ENCODE results near the gene PGAM1. TPM values are rescaled to one million over a fixed set of nuclear protein-coding genes. Genes with fewer than 3 reads are reported as not detected.
"Not testable (repeated sequence)": the region's sequence is repeated elsewhere in the genome, so short reads cannot be mapped to it uniquely, and the experiment has no call there.

Gene PGAM1
- total and polyA plus RNA-seq, 12 donors = 55.4 to 627 (median 397) TPM

DNA sequence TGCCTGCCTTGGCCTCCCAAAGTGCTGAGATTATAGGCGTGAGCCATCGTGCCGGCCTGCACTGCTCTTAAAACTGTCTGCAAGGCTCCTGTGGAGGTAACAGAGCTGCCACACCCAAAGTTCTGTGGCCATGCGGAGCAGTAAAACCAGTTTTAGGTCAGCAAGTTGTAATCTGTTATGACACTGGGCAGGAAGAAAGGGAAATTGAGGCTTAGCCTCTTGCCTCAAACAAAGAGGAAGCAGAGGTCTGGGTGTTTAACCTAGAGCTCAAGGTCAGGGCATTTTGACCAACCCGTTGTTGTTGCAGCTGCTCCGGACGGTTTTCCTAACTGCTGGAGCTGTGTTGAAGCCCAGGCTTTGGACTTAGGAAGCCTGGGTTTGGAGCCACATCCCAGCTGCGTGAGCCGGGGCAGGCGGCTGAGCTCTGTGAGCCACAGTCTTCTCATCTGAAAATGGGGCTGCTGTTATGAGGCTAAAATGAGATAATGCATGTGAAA is 17.4 kb upstream of the PGAM1 start:
- intact Hi-C loops (cut with DNase I) = no loop called here

DNA sequence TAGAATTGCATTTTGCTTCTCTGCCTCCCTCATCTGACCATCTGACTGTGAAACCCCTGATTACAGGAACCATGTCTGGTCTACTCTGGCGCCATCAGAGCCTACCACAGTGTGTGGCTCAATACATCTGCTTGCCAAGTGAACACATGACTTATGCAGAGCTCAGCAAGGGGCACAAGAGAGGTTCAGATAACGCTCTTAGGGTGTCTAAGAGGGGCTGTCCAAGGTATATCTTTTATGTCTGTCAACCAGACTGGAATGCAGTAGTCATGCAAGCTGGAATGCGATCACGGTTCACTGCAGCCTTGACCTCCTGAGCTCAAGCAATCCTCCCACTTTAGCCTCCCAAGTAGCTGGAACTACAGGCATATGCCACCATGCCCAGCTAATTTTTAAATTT is 14.6 kb upstream of the PGAM1 start:
- H3K27me3 ChIP-seq = no peaks in the 10 kb centered on the region
- 32 to 57% (median 45%) methylated on average over 4 of the region's 4 CpGs for WGBS, 4 donors
- TF ChIP-seq POLR2A (IDR thresholded peaks at IDR 0.05) = no peak

More for the DNA sequence above, 17.4 kb upstream of the PGAM1 start:
- Histone ChIP-seq H3K4me1 (replicated peaks in 1 of 2) (peaks cover 0 to 15% of the 10 kb centered on the region in 2 donors), H3K9me3 (replicated peaks in 1 of 3) (no peaks in the 10 kb centered on the region), H3K27ac (no peak overlapping the region), H3K4me3 (no peak overlapping the region), H3K27me3 (no peaks in the 10 kb centered on the region), H3K36me3 (replicated peaks in 1 of 2) (no peaks in the 10 kb centered on the region)
- DNase-seq = no peak
- TF ChIP-seq POLR2A (IDR thresholded peaks at IDR 0.05) (no peak), CTCF (IDR thresholded peaks at IDR 0.05) (no peak)
- WGBS, 4 donors = 55 to 63% (median 59%) methylated on average over 10 of the region's 10 CpGs

GRCh38 chr10:97412891-97413304 is 13.1 kb upstream of the PGAM1 start:
- DNase-seq = no peak
- TF ChIP-seq POLR2A (IDR thresholded peaks at IDR 0.05) (no peak), CTCF (IDR thresholded peaks at IDR 0.05) (no peak)
- no peaks in the 10 kb centered on the region for H3K9me3 ChIP-seq (replicated peaks in 1 of 3)
- no peak overlapping the region for H3K4me3 ChIP-seq
- peaks cover under 1 to 5% of the 10 kb centered on the region in 2 donors for H3K4me1 ChIP-seq (replicated peaks in 1 of 2)
- intact Hi-C loops (cut with DNase I) = no loop called here
- 80 to 90% (median 86%) methylated on average over 10 of the region's 10 CpGs for WGBS, 4 donors
- no peaks in the 10 kb centered on the region for H3K27me3 ChIP-seq
- no peaks in the 10 kb centered on the region for H3K36me3 ChIP-seq (replicated peaks in 1 of 2)
- no peak overlapping the region for H3K27ac ChIP-seq

More for the DNA sequence above, 14.6 kb upstream of the PGAM1 start:
- Histone ChIP-seq H3K4me1 (replicated peaks in 1 of 2) (peaks cover 0 to 15% of the 10 kb centered on the region in 2 donors), H3K36me3 (replicated peaks in 1 of 2) (no peaks in the 10 kb centered on the region), H3K4me3 (no peak overlapping the region), H3K27ac (no peak overlapping the region), H3K9me3 (replicated peaks in 1 of 3) (no peaks in the 10 kb centered on the region)
- intact Hi-C loops (cut with DNase I) = no loop called here
- DNase-seq = no peak

GRCh38 chr10:97416565-97416964 is 9.4 kb upstream of the PGAM1 start:
- intact Hi-C loops (cut with DNase I) = no loop called here
- no peak for DNase-seq
- no peak for TF ChIP-seq CTCF (IDR thresholded peaks at IDR 0.05)
- no peak for TF ChIP-seq POLR2A (IDR thresholded peaks at IDR 0.05)
- Histone ChIP-seq H3K27me3 (no peaks in the 10 kb centered on the region), H3K27ac (no peak overlapping the region), H3K9me3 (replicated peaks in 1 of 3) (no peaks in the 10 kb centered on the region), H3K4me1 (replicated peaks in 1 of 2) (peaks cover 14 to 15% of the 10 kb centered on the region in 2 donors), H3K36me3 (replicated peaks in 1 of 2) (no peaks in the 10 kb centered on the region), H3K4me3 (no peak overlapping the region)
- 71 to 81% (median 80%) methylated on average over 6 of the region's 6 CpGs for WGBS, 4 donors

DNA sequence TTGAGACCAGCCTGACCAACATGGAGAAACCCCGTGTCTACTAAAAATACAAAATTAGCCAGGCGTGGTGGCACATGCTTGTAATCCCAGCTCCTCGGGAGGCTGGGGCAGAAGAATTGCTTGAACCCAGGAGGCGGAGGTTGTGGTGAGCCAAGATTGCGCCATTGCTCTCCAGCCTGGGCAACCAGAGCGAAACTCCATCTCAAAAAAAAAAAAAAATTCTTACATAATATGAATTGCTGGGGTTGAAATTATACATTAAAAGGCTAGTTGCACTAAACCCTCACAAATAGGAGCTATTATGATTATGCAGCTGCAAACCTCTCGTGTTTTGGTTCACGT is 2.3 kb upstream of the PGAM1 start:
- intact Hi-C loops (cut with DNase I); H3K4me3 ChIP-seq; DNase-seq; H3K9me3 ChIP-seq (replicated peaks in 1 of 3); H3K36me3 ChIP-seq (replicated peaks in 1 of 2); H3K27me3 ChIP-seq: not testable (repeated sequence)
- peak overlapping the region in 3 of 5 donors; percentile 57 to 95 (median 70) for H3K27ac ChIP-seq
- 75 to 83% (median 78%) methylated on average over 8 of the region's 8 CpGs for WGBS, 4 donors
- peaks cover 18 to 53% of the 10 kb centered on the region in 2 donors for H3K4me1 ChIP-seq (replicated peaks in 1 of 2)
